HG02840 (cell line): ENCODE data around the gene FAM107B.

ENCODE experiments used
- ATAC-seq: cut with Tn5 transposase; IDR thresholded peaks from one replicate; pipeline ENCODE4 v1.9.1; 2021; ENCODE audit warnings: mild to moderate bottlenecking, moderate library complexity, moderate number of reproducible peaks; ENCODE audit not compliant: unreplicated experiment, low FRiP score

Gene FAM107B

DNA sequence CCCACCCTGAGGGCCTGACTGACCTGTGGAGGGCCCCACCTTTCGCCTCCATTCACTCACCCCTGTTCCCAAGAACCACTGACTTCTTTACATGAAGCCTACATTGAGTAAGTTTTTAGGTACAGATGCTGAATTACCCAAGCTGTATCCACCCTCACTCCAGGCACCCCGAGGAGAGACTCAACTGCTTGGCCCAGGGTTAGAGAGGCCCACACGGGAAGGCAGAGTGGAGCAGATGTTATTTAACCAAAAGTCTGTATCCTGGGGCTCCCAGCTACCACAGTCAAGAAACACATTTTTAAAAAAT, 230.8 kb downstream of the FAM107B start:
- no peak for ATAC-seq

- ATAC-seq: no peak
These were observed 231.4 kb downstream of the FAM107B start for GRCh38 chr10:14543046-14543903.

- ATAC-seq: no peak
These were observed 233.3 kb downstream of the FAM107B start for GRCh38 chr10:14541379-14541778.

GRCh38 chr10:14540611-14541010, 234.1 kb downstream of the FAM107B start:
- no peak for ATAC-seq

DNA sequence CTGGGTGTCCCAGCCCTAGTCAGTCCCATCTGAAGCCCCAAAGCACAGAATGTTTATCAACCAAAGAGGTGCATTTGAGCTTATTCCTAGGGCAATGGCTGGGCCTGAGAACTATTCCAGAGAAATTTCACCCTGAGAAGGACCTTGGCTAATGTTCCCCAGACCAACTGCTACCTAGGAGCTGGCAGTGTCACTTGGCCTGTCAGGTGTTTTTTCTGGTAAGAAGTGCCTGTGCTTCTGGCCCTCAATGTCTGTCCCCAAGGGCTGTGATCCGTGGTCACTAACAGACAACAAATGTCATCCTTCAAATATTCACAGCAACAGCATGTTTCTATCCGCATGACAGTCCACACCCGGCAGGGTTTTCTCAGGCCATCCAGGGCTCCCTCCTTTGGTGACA, 234.6 kb downstream of the FAM107B start:
- ATAC-seq: no peak

- ATAC-seq: no peak
These were observed 235.5 kb downstream of the FAM107B start for GRCh38 chr10:14539176-14539575.

DNA sequence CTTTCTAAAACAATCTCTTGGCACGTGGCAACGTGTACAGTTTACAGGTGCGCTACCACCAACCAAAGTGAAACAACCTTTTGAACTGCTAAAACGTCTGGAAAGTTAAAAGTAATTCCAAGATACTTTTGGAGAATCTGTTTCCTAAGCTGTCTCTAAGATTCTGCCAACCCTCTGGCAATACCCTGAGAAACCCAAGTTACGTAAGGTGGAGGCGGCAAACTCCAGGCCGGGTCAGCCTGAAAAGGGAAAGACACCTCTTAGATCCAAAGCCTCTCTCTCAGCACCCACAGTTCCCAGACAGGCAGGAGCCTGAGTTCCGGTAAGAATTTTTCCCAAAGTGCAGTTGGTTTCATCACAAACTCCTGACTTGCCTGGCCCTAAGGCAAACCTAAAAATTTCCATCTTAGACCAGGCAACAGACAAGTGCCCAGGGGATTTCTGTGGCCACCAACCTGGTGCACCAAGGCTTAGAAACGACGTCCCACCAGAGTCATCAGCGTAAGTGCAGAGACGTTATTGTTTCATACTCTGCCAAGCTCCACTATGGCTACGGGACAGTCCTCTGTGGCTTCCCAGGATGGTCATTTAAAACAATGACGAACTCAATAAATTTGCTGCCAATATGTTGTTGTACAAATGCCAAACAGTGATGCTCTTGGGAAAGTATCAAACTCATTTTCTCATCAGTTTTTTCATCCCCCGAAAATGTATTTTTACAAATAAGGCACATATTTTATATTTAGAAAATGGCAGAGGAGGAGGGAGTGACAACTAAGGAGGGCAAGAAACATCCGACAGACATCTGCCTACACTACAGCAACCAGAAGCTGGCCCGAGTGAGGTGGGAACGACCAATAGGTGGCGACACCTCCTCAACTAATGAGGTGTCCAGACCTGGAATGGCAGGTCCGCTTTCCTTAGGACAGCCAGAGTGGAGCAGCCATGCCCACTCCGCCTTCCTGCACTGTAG, 238.2 kb downstream of the FAM107B start:
- ATAC-seq: no peak

DNA sequence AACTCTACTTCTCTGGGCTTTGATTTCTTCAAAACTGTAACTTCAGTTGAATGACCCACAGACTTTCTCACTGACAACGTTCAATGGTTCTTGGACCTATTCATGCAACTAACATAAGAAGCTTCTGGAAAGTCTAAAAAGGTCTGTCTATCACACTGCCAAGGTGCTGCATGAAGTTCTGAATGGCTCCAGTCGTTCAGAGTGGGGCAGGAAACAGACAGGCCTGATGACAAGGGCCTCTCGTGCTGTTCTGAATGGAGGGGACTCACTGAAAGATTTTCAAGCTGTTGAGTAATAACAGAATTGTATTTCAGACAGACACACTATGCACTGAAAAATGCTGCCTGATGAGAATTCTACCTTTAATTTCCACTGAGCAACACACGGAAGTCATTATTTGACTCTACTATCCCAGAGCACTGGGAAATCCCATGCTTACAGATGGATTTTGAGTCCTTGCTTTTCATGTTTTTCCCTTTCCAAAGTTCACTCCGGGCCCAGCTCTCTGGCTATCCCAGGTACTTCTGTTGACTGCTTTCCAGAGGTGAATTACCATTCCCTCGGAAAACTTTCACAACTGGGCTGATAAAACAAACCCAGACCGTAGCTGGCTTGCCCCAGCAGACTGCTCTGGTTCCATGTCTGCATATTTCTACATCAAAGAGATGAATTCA, 239.1 kb downstream of the FAM107B start:
- ATAC-seq: no peak

DNA sequence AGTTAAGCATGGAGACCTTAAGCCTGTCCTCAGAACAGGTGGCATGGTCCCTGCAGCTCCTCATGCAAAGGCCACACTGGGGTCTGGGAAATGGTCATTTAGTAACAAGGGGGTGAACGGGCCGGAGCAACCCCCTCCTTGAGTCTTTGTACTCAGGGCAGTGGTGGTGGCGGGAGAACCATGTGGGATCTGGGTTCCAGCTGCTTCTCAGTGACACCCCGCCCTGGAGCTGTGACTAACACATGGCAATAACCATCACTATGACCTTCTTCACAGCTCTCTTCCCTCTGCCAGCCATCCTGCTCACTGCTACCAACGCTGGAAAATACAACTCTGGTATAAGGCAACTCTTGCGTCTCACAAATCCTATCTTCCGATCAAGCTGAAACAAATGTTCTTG, 240.5 kb downstream of the FAM107B start:
- ATAC-seq: no peak

GRCh38 chr10:14533295-14533694, 241.4 kb downstream of the FAM107B start:
- ATAC-seq: no peak

DNA sequence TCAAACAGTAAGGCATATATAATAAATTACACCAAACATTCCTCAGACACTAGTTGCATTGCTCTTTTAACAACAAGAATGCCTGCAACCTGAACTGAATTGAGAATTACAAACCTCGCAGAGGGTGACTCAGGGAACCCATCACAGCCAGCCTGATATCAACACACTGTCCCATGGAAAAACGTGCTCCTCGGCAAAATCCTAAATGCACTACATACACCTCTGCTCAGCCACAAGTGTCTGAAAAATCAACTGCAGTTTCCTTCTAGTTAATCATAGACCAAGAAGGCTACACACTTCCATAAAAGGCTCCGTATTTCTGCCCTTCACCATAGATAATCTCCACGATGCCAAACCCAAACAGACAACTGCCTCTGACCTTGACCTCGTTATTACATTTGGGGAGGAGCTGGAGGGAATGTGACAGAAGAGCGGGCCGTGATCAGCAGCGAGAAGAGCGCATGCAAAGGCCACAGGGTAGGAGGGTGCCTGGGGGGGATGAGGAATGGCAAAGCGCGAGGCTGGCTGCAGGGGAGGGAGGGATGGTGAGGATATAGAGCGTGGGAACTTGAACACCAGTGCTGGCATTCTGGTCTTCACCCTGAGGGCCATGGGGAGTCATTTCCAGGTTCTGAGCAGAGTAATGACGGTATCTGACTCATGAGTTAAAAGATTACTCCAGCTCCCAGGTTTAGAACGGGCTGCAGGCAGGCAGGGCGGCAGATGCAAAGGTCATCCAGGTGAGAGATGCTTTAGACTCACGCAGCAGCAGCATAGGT, 242.0 kb downstream of the FAM107B start:
- ATAC-seq: no peak

DNA sequence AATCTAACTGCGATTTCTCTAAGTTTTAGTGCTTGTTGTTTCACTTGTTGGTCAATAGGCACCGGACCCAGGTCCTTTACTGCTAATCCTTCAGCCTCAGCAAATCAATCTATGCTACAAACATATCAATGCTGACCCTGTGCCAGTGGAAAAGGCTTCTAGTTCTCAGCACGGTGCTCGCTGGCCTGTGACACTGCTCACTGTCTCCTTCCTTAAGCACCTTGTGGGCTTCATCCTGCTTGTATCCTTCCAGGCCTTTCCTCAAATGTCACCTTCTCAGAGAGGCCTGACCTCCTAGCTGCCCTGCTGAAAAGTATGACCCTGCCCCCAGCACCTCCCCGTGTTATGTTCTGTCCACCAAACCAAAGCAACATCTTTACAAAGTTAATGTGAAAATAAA, 242.7 kb downstream of the FAM107B start:
- ATAC-seq: no peak

GRCh38 chr10:14530465-14530864, 244.2 kb downstream of the FAM107B start:
- ATAC-seq: no peak

GRCh38 chr10:14529351-14529750, 245.3 kb downstream of the FAM107B start:
- ATAC-seq: no peak

- ATAC-seq: no peak
These were observed 246.2 kb downstream of the FAM107B start for GRCh38 chr10:14528450-14528849.

GRCh38 chr10:14527915-14528314, 246.8 kb downstream of the FAM107B start:
- ATAC-seq: no peak

GRCh38 chr10:14527134-14527844, 247.4 kb downstream of the FAM107B start:
- no peak for ATAC-seq

GRCh38 chr10:14526326-14526725, 248.4 kb downstream of the FAM107B start:
- ATAC-seq: no peak

GRCh38 chr10:14524691-14525324, 249.9 kb downstream of the FAM107B start:
- ATAC-seq: no peak
